Measurements from ENCODE around the gene SLCO2A1.
A peak's percentile ranks its signal among the peaks of the same experiment; 100 is the strongest.

SLCO2A1 gene

GRCh38 chr3:133895208-133896001 is 134.3 kb downstream of the SLCO2A1 start, which contains the start of gene RAB6B:
Gene RAB6B (minus strand): TSS chr3:133895882. CDS start chr3:133895466, 416 bp downstream.
- DNase-seq, result peak; percentile 46

GRCh38 chr3:133894353-133895207 is 135.1 kb downstream of the SLCO2A1 start:
- DNase-seq, result no peak

DNA sequence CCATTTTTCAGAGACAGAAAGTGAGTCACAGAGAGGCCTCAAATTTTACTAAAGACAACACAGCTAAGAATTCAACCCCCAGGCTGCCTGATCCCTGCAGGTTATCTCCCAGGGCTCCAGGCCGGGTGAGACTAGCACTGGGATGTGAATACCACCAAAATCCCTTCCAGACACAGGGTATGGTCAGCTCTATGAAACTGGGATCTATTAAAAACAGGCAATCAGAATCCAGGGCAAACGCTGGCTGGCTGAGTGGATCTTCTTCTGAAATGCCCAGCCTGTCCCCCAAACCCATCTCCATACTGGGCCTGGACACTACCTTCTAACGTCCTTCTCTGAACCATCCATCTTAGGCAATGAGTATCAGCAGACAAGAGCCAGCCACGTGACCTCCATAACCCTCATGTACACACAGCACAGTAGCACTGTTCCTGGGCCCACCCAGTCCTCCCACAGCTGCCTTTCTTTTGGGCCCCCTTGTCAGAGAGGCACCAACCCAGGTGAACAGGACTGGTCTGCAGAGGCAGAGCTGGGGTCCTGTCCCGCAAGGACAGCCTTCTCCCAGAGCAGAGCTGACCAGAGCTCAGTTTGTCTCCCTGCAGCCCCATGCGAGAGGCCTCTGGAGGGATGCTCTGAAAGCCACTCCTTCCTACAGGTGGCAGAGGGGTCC is 135.9 kb downstream of the SLCO2A1 start:
- no peak for DNase-seq

GRCh38 chr3:133892541-133893231 is 137.0 kb downstream of the SLCO2A1 start:
- DNase-seq, result no peak

GRCh38 chr3:133891662-133892378 is 137.9 kb downstream of the SLCO2A1 start:
- DNase-seq, result no peak

DNA sequence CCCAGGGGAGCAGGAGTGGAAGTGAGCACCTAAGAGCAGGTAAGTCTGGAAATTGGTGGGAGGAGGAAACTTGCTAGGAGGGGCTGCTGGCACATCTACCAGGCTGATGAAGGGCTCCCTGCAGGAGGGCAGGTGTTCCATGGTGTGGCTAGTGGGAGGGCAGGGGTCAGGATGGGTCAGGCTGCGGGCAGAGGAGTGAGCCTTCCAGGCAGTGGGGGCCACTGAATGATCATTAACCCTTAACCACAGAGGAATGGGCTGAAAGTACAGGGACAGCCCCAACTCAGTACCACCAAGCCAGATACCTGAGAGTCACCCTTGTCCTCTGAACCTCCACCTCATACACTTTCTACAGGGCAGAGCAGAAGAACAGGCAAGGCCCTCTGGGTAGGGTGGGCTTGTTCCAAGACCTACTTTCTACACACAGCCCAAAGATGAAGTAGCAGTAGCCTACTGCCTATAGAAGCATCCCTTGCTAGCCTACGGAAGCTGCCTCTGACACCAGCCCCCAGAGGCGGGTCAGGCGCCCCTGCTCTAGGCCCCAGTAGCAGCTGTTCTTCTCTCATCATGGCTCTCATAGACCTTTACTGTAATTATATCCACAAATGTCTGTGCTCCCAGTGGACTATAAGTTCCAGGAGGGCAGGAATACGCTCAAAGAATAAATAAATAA is 138.6 kb downstream of the SLCO2A1 start:
- DNase-seq, result no peak

GRCh38 chr3:133890037-133890436 is 139.7 kb downstream of the SLCO2A1 start:
- DNase-seq, result no peak

DNA sequence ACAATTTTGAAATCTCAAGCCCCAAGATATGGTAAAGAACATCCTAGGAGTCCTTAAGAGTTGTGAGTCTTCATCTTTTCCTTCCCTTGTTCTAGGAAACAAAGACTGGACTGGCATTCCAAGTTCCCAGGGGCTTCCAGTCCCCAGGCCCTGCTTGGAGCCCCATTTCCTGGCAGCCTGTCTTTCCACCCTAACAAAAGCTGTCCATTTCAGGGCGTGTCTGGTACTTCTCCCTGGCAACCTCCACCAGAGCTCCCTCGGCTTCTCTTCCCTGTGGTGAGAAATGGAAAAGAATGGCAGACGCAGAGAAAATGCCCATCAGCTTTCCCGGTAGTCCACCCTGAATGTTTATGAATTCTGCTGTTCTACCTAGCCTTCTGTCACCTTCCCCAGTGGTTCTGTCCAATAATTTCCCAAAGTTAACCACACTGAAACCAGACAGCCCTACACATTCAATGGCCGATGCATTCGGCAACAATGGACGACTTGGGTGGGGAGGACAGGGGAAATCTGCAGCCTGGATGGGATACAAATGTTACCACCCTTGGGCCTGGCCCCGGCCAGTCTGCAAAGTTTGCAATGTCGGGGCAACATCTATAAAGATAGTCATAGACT is 140.9 kb downstream of the SLCO2A1 start:
- DNase-seq, result no peak

GRCh38 chr3:133887803-133888703 is 141.7 kb downstream of the SLCO2A1 start:
- no peak for DNase-seq

GRCh38 chr3:133887074-133887802 is 142.5 kb downstream of the SLCO2A1 start:
- DNase-seq, result no peak

DNA sequence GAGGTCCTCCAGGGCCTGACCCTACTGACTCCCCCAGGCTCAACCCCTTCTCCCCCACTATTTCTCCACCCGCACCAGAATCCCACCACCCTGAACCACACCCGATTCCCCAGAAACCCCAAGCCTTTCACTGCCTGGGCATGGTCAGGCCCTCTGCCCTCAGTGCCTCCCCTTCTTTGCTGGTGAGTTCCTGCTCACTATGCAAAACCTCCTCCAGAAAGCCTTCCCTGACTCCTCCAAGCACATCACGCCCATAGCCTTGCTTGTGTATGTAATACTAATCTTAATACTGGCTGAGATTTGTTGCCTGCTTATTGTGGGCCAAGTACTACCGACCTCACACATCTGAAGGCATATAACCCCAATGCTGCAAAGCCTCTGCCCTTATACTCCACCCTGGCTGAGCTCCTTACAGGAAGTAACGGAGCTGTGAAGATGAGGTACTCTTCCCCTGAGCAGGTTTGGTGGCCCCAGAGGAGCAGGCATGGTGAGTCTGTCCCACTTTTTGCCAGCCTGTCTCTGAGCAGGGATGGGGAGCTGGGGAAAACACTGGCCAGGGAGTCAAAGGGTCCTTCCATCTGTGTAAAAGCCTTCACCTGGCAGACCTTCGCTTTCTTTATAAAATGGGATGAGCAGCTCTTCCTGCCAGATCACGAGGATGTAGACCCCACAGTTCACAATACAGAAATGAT is 143.5 kb downstream of the SLCO2A1 start:
- no peak for DNase-seq

DNA sequence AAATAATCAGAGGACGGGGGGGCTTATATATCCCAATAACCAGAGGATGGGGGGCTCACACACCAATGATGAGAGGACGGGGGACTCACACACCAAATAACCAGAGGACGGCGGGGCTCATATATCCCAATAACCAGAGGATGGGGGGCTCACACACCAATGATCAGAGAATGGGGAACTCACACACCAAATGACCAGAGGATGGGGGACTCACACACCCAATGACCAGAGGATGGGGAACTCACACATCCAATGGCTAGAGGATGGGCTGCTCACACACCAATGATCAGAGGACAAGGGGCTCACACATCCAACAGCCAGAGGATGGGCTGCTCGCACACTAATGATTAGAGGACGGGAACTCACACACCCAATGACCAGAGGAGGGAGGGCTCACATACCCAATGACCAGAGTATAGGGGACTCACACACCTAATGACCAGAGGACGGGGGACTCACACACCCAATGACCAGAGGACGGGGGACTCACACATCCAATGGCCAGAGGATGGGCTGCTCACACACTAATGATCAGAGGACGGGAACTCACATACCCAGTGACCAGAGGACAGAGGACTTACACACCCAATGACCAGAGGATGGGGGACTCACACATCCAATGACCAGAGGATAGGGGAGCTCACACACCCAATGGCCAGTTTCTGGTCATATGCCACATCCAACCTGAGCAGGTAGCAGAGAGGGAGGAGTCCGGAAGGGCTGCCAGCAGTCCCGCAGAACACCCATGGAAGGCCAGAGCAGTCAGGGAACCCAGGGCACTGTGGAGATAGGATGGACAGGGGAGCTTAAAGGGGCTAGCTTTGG is 144.6 kb downstream of the SLCO2A1 start:
- no peak for DNase-seq

DNA sequence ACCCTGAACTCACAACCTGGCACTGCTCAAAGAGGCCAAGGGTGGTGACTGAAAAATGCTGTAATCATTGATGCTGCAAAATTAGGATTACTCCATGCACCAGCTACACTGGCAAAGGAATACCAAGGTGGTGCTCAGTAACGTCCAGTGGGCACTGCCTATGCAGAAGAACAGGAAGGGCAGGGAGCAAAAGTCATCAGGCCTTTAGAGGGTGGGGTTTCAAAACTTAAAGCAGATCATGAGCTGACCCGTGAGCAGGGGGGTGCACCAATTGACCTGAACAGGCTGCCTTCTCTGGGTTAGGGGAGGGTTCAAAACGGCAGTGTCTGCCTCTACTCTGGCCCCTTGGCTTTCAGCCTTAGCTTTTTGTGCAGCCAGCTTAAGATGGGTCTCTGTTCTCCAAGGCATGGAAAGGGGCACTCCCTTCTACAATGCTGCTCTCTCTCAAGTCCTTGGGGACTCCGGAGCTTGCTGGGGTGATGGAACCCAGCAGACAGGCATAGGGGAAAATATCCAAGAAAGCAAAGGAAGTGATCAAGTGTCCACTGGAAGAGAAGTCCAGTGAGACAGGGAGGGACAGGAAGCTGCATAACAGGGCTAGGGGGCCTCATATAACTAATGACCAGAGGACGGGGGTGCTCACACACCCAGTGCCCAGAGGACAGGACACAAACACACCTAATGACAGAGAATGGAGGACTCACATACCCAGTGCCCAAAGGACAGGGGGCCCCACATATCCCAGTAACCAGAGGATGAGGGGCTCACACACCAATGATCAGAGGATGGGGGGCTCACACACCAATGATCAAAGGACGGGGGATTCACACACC is 145.5 kb downstream of the SLCO2A1 start:
- DNase-seq, result no peak

DNA sequence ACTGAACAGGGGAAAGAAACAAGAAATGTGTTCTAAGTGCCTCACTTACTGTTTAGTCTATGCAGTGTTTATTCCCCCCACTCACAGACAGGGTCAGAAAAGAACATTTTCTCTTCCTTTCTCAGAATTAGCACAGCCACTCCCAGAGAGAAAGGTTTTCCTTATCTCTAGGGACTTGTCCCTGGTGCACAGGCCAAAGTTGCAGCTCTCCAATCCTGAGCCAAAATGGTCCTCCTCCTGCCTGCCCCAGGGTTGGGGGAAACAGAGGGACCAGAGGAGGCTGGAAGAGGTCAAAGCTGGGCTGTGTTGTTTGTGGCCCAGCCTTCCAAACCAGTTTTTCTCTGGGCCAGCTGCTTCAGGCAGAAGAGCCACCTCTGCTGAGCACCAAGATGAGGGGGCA is 146.1 kb downstream of the SLCO2A1 start:
- no peak for DNase-seq

DNA sequence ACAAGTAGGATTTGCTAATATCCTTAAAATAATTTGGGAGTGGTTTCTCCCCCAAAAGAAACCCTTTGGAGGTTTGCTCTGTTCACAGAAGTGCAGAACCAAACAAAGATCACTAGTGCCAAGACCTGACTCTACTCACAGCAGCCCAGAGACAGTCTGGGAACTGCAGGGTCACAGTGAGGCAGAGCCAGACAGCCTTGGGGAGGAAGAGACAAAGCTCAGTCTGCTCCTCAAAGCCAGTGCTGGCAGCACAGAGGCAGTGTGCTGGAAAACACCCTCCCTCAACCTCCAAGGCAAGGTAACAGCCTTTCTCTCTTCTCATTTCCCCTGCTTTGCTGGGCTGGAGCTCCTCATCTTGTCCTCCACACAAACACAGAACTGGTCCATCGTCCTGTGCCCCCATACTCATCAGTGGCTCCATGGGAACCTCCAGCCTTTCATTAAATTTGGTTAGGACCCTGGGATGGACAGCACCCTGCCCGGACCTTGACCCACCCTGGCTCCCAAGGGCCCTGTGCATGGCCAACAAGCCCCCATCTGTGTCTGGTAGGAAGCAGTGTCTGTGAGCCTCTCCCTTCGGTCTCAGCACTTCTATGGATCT is 146.6 kb downstream of the SLCO2A1 start:
- DNase-seq, result no peak
